IMR-90 (cell line): ENCODE results near the gene GUCD1. TPM values are rescaled to one million over a fixed set of nuclear protein-coding genes. Genes with fewer than 3 reads are reported as not detected.

ENCODE experiments used
- ATAC-seq: fragments of 200-7000 bp; cut with Tn5 transposase; 2 replicates; pipeline ENCODE4 v1.9.1; 2020; ENCODE audit warnings: low read depth, mild to moderate bottlenecking, moderate library complexity
- BruUV-seq: library from RNA; stranded (reverse); fragments of 400-500 nt; replicated peaks from 2 replicates; lab custom pipeline; 2021; lab: Mats Ljungman, UMichigan
- CTCF ChIA-PET: fragments of 300-600 bp; formaldehyde crosslinking; extraction: SDS; loops from one replicate; lab custom pipeline; 2021; ENCODE audit warnings: antibody characterized with exemption; lab: Yijun Ruan, JAX
- POLR2A ChIA-PET: fragments of 300-600 bp; sonication (Branson Sonifier 250); formaldehyde crosslinking; loops from one replicate; lab custom pipeline; 2022; ENCODE audit warnings: antibody characterized with exemption; ENCODE audit not compliant: unreplicated experiment; lab: Charles Lee
- DNase-seq: peaks from one replicate; pipeline ENCODE4 v3.0.0; 2013
- H2AFZ ChIP-seq: replicated peaks from 2 replicates; pipeline ENCODE3; 2013; ENCODE audit warnings: low read length, mild to moderate bottlenecking; ENCODE audit not compliant: poor library complexity
- H2AK5ac ChIP-seq: 2 replicates; pipeline ENCODE4 v1.6.1; 2013; ENCODE audit warnings: low read depth, low read length, inconsistent platforms
- H2AK9ac ChIP-seq: replicated peaks from 2 replicates; pipeline ENCODE3; 2013; ENCODE audit warnings: mild to moderate bottlenecking, low read depth, low read length, moderate library complexity; ENCODE audit not compliant: poor library complexity
- H2BK120ac ChIP-seq: 2 replicates; pipeline ENCODE4 v1.6.1; 2013; ENCODE audit warnings: low read depth, low read length, inconsistent platforms
- H2BK15ac ChIP-seq: 3 replicates; pipeline ENCODE4 v1.6.1; 2013; ENCODE audit warnings: low read depth, low read length, inconsistent platforms
- H2BK20ac ChIP-seq: 2 replicates; pipeline ENCODE4 v1.6.1; 2013; ENCODE audit warnings: low read depth, mild to moderate bottlenecking, inconsistent platforms, low read length, moderate library complexity
- H2BK5ac ChIP-seq: 2 replicates; pipeline ENCODE4 v1.6.1; 2013; ENCODE audit warnings: mild to moderate bottlenecking, low read depth, low read length, inconsistent platforms; ENCODE audit not compliant: poor library complexity, severe bottlenecking
- H3K14ac ChIP-seq: replicated peaks from 2 replicates; pipeline ENCODE4 v1.6.1; 2013; ENCODE audit warnings: low read depth, low read length, inconsistent platforms
- H3K18ac ChIP-seq: 2 replicates; pipeline ENCODE4 v1.6.1; 2013; ENCODE audit warnings: low read depth, low read length, control low read depth
- H3K23ac ChIP-seq: 2 replicates; pipeline ENCODE4 v1.6.1; 2013; ENCODE audit warnings: low read depth, low read length, inconsistent platforms
- H3K27ac ChIP-seq: 2 replicates; pipeline ENCODE4 v1.5.1; 2013; ENCODE audit warnings: mild to moderate bottlenecking, control low read depth, low read length; ENCODE audit not compliant: insufficient read depth
- H3K27me3 ChIP-seq: 2 replicates; pipeline ENCODE4 v1.6.1; 2013; ENCODE audit warnings: low read length; ENCODE audit not compliant: control insufficient read depth, insufficient read depth
- H3K36me3 ChIP-seq: 2 replicates; pipeline ENCODE4 v1.6.1; 2013; ENCODE audit warnings: low read length, mixed read lengths; ENCODE audit not compliant: control insufficient read depth, insufficient read depth
- H3K4ac ChIP-seq: 2 replicates; pipeline ENCODE4 v1.6.1; 2013; ENCODE audit warnings: low read depth, low read length, inconsistent platforms
- H3K4me1 ChIP-seq: 2 replicates; pipeline ENCODE4 v1.6.1; 2013; ENCODE audit warnings: low read length, mixed read lengths; ENCODE audit not compliant: control insufficient read depth, insufficient read depth
- H3K4me2 ChIP-seq: 2 replicates; pipeline ENCODE4 v1.6.1; 2013; ENCODE audit warnings: low read depth, mild to moderate bottlenecking, control low read depth, low read length, moderate library complexity
- H3K4me3 ChIP-seq: 2 replicates; pipeline ENCODE4 v1.5.1; 2013; ENCODE audit warnings: low read depth, mild to moderate bottlenecking, control low read depth, low read length, moderate library complexity; ENCODE audit not compliant: insufficient read depth
- H3K56ac ChIP-seq: 2 replicates; pipeline ENCODE4 v1.6.1; 2013; ENCODE audit warnings: low read length, inconsistent platforms; ENCODE audit not compliant: insufficient read depth; ENCODE audit errors: extremely low read depth
- H3K79me1 ChIP-seq, 2 experiments: 2 replicates each; pipeline ENCODE4 v1.6.1; 2013; ENCODE audit warnings: low read length in 2 of 2, inconsistent platforms in 1 of 2, low read depth in 1 of 2
- H3K9ac ChIP-seq: 2 replicates; pipeline ENCODE4 v1.6.1; 2013; ENCODE audit warnings: low read depth, low read length, control low read depth
- H3K9me1 ChIP-seq: 2 replicates; pipeline ENCODE4 v1.6.1; 2013; ENCODE audit warnings: low read length, inconsistent platforms; ENCODE audit not compliant: insufficient read depth
- H3K9me3 ChIP-seq: 2 replicates; pipeline ENCODE4 v1.6.1; 2013; ENCODE audit warnings: low read length; ENCODE audit not compliant: control insufficient read depth, insufficient read depth
- H4K20me1 ChIP-seq: 2 replicates; pipeline ENCODE4 v1.6.1; 2013; ENCODE audit warnings: low read length, inconsistent platforms; ENCODE audit not compliant: insufficient read depth
- H4K5ac ChIP-seq: 2 replicates; pipeline ENCODE4 v1.6.1; 2013; ENCODE audit warnings: mild to moderate bottlenecking, low read depth, low read length, control low read depth
- H4K8ac ChIP-seq, 2 experiments: 2 replicates each; pipeline ENCODE4 v1.6.1; 2013; ENCODE audit warnings: low read depth in 2 of 2, low read length in 2 of 2, control low read depth in 1 of 2, inconsistent platforms in 1 of 2
- H4K91ac ChIP-seq: 2 replicates; pipeline ENCODE4 v1.6.1; 2013; ENCODE audit warnings: low read depth, low read length, inconsistent platforms; ENCODE audit not compliant: insufficient read depth
- CEBPB ChIP-seq: IDR thresholded peaks from 2 replicates; pipeline ENCODE4 v1.6.1; 2012; ENCODE audit warnings: low read depth, low read length, improper control_type of control experiment
- CHD1 ChIP-seq: IDR thresholded peaks from 2 replicates; pipeline ENCODE4 v1.6.1; 2012; ENCODE audit warnings: low read depth, low read length, improper control_type of control experiment
- CTCF ChIP-seq: conservative IDR thresholded peaks from 2 replicates; pipeline ENCODE4 v1.5.1; 2012; ENCODE audit warnings: mild to moderate bottlenecking, low read depth, low read length, improper control_type of control experiment
- FOS ChIP-seq: fragments of 150-350 bp; IDR thresholded peaks from 2 replicates; pipeline ENCODE4 v1.6.1; 2016; ENCODE audit warnings: low read depth, low read length
- MAFK ChIP-seq: IDR thresholded peaks from 2 replicates; pipeline ENCODE4 v1.6.1; 2012; ENCODE audit warnings: low read depth, low read length, improper control_type of control experiment
- MAZ ChIP-seq: IDR thresholded peaks from 2 replicates; pipeline ENCODE4 v1.6.1; 2012; ENCODE audit warnings: low read depth, mild to moderate bottlenecking, low read length, improper control_type of control experiment, moderate library complexity, borderline replicate concordance
- RAD21 ChIP-seq: IDR thresholded peaks from 2 replicates; pipeline ENCODE4 v1.6.1; 2012; ENCODE audit warnings: low read length, improper control_type of control experiment
- RCOR1 ChIP-seq: IDR thresholded peaks from 2 replicates; pipeline ENCODE4 v1.6.1; 2012; ENCODE audit warnings: mild to moderate bottlenecking, low read length, improper control_type of control experiment; ENCODE audit not compliant: insufficient replicate concordance
- USF2 ChIP-seq: fragments of 150-350 bp; IDR thresholded peaks from 2 replicates; pipeline ENCODE4 v1.6.1; 2017; ENCODE audit warnings: mild to moderate bottlenecking, antibody characterized with exemption, low read length, low read depth
- WGBS, 2 experiments: methylation state at CpG; one replicate each; pipeline versions ENCODE4 v1.1.5 to v1.1.7; 2013; ENCODE audit warnings: missing lambda C conversion rate in 2 of 2; ENCODE audit not compliant: insufficient read length in 1 of 2; ENCODE audit errors: extremely low coverage in 2 of 2; 5-methylcytosine and 5-hydroxymethylcytosine counted together
- dilution Hi-C: fragments of 300-500 bp; cut with HindIII; formaldehyde crosslinking; loops from one replicate; pipeline ENCODE4 v1.14.3; 2018; ENCODE audit warnings: low sequenced_read_pairs; ENCODE audit not compliant: unreplicated experiment
- in situ Hi-C: fragments of 300-500 bp; cut with MboI; formaldehyde crosslinking; loops from 3 replicates; pipeline ENCODE4 v1.14.3; 2019; ENCODE audit warnings: low sequenced_read_pairs, inconsistent platforms, mixed read lengths
- intact Hi-C: fragments of 100-400 bp; cut with micrococcal nuclease; formaldehyde crosslinking; loops from 2 replicates; pipeline ENCODE4 v1.10.0; 2022
- polyA plus RNA-seq, 3 experiments: library from polyadenylated mRNA; depleted of rRNA; stranded (reverse); fragments of >200 nt; gene quantifications; 2 replicates each; pipeline ENCODE4 v1.2.3, GENCODE V29; 2012; ENCODE audit warnings: low replicate concordance in 1 of 3
- total RNA-seq: library from RNA; depleted of rRNA; stranded (reverse); fragments of >200 nt; gene quantifications from 2 replicates; pipeline ENCODE4 v1.2.3, GENCODE V29; 2012

GUCD1 gene
- total and polyA plus RNA-seq, 2 of the 4 experiments (the other 2 are of a cell fraction): 97.6 to 143 TPM

- dilution Hi-C loops (no loop called here), intact Hi-C loops (no loop called here), in situ Hi-C loops (no loop called here)
- H2AFZ ChIP-seq: no peak overlapping the region
- no peak overlapping the region for H3K56ac ChIP-seq
- peaks cover 17% of the 10 kb centered on the region; the same call in 1 of the 2 replicates for H3K4me1 ChIP-seq
- ChIA-PET POLR2A (interaction anchor here (0.6 kb wide), 1 partner anchor 16 kb away, joined by 3 read pairs; no protein-coding TSS in a partner anchor), CTCF (no interaction called here)
- TF ChIP-seq RCOR1 (no peak), CHD1 (no peak), USF2 (no peak), CTCF (no peak), FOS (no peak), MAFK (no peak), RAD21 (no peak), CEBPB (no peak), MAZ (no peak)
- no peak overlapping the region for H2AK9ac ChIP-seq
- H3K79me1 ChIP-seq: no peaks in the 10 kb centered on the region
- no peaks in the 10 kb centered on the region for H3K9me3 ChIP-seq
- no TSS peak for BruUV-seq
- no peak overlapping the region for H4K8ac ChIP-seq
- no peak overlapping the region for H3K18ac ChIP-seq
- ATAC-seq: no peak
- H2BK15ac ChIP-seq: no peak overlapping the region
- no peak overlapping the region for H3K4me2 ChIP-seq
- no peak overlapping the region for H3K23ac ChIP-seq
- H4K20me1 ChIP-seq: peaks cover 4% of the 10 kb centered on the region; the same call in 1 of the 2 replicates
- no peak overlapping the region for H4K91ac ChIP-seq
- H3K14ac ChIP-seq: no peak overlapping the region
- H3K27ac ChIP-seq: no peak overlapping the region
- H3K4ac ChIP-seq: no peak overlapping the region
- no peak overlapping the region for H3K4me3 ChIP-seq
- no peaks in the 10 kb centered on the region for H3K27me3 ChIP-seq
- no peak overlapping the region for H3K9ac ChIP-seq
- H2BK20ac ChIP-seq: no peak overlapping the region
- DNase-seq: no peak
- no peak overlapping the region for H2AK5ac ChIP-seq
- no peak overlapping the region for H2BK5ac ChIP-seq
- H2BK120ac ChIP-seq: no peak overlapping the region
- peaks cover 18% of the 10 kb centered on the region for H3K9me1 ChIP-seq
- 92% methylated on average over 2 of the region's 3 CpGs; no CpG with 5 or more reads in 1 of the 2 experiments for WGBS, 2 experiments
- H3K36me3 ChIP-seq: peaks cover 27% of the 10 kb centered on the region; the same call in 1 of the 2 replicates
- H4K5ac ChIP-seq: no peak overlapping the region
Measured at GRCh38 chr22:24585461-24585860, 30.5 kb upstream of the GUCD1 start.
